Spinal cord (tissue), 10 donors: Measurements from ENCODE around the gene KIRREL3. TPM values are rescaled to one million over a fixed set of nuclear protein-coding genes. Genes with fewer than 3 reads are reported as not detected.

Experiments used
- DNase-seq, 6 donors: peaks; one replicate each; pipeline versions ENCODE4 v3.0.0 to v3.0.0-alpha.2; 2013 to 2015; ENCODE audit warnings: low spot score in 6 of 6, low read depth in 4 of 6
- H3K27ac ChIP-seq: one replicate; pipeline ENCODE4 v1.5.1; 2013; ENCODE audit warnings: low read depth, low read length, control low read depth
- H3K27me3 ChIP-seq: one replicate; pipeline ENCODE4 v1.6.1; 2013; ENCODE audit warnings: low read length; ENCODE audit not compliant: control insufficient read depth, insufficient read depth
- H3K36me3 ChIP-seq: one replicate; pipeline ENCODE4 v1.6.1; 2013; ENCODE audit warnings: low read length; ENCODE audit not compliant: control insufficient read depth, insufficient read depth
- H3K4me1 ChIP-seq: one replicate; pipeline ENCODE4 v1.6.1; 2013; ENCODE audit warnings: low read length; ENCODE audit not compliant: control insufficient read depth, insufficient read depth
- H3K4me3 ChIP-seq: one replicate; pipeline ENCODE4 v1.5.1; 2013; ENCODE audit warnings: low read depth, low read length, control low read depth
- H3K9me3 ChIP-seq: one replicate; pipeline ENCODE4 v1.6.1; 2013; ENCODE audit warnings: low read length; ENCODE audit not compliant: control insufficient read depth, insufficient read depth
- WGBS: methylation state at CpG from one replicate; pipeline ENCODE4 v1.1.5; 2013; ENCODE audit warnings: missing lambda C conversion rate; ENCODE audit not compliant: insufficient coverage; 5-methylcytosine and 5-hydroxymethylcytosine counted together
- polyA plus RNA-seq, 2 donors: library from polyadenylated mRNA; unstranded; fragments of 120-200 nt; gene quantifications; one replicate each; pipeline ENCODE4 v1.2.1, GENCODE V29; 2013; ENCODE audit not compliant: insufficient read length in 2 of 2
- total RNA-seq, 2 donors: library from RNA; depleted of rRNA in 1 of 2; stranded (reverse); fragments of 120-200 nt in 1 of 2; fragments of >200 nt in 1 of 2; gene quantifications; one replicate each; pipeline versions ENCODE4 v1.2.3 to v1.2.4, GENCODE V29; 2013 to 2014
- donor health status: healthy.

Gene KIRREL3
- total and polyA plus RNA-seq, 4 donors: 10.0 to 58.1 (median 31.7) TPM

DNA sequence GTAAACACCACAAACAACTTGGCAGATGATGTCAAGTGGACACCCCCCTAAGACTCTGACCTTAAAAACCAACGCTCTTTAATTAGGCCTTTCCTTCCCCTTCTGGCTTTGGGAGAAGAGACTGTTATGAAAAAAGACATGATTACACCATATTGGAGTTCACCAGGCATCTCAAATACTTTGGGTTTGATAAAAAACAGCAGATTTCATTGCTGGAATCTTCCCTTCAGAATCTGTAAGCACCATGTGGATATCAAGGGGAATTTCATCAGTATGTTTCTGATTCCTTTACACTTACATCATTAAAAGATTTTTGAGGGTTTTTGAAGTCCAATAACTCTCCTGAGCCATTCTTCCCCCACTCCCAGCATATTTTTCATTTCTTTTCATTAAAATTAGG is 85.6 kb downstream of the KIRREL3 start:
- no peak overlapping the region for H3K4me3 ChIP-seq
- no peak for DNase-seq
- no peaks in the 10 kb centered on the region for H3K9me3 ChIP-seq
- no peak overlapping the region for H3K27ac ChIP-seq
- no peaks in the 10 kb centered on the region for H3K27me3 ChIP-seq
- no peaks in the 10 kb centered on the region for H3K36me3 ChIP-seq
- H3K4me1 ChIP-seq: no peaks in the 10 kb centered on the region
- no CpG with 5 or more reads among the region's 1 CpG for WGBS

DNA sequence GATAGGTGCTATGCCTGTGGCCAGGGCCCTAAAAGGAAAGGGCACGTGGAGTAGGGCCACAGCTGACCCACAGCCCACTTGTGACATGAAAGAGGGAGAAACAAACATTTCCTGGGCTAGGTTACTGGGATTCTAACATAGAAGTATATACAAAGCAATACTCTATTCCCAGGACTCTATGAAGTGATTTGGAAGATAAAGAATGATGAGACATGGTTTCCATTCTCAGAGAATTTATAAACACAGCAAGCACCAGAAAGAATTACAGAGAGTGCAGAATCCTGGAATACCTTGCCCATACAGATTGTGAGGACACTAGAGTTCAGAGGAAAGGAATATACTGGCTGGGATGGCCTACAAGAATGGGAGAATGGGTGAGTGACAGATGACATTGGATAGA is 86.4 kb downstream of the KIRREL3 start:
- Histone ChIP-seq H3K9me3 (no peaks in the 10 kb centered on the region), H3K4me1 (no peaks in the 10 kb centered on the region), H3K4me3 (no peak overlapping the region), H3K27me3 (no peaks in the 10 kb centered on the region), H3K27ac (no peak overlapping the region), H3K36me3 (no peaks in the 10 kb centered on the region)
- no CpG with 5 or more reads among the region's 1 CpG for WGBS
- DNase-seq: no peak

DNA sequence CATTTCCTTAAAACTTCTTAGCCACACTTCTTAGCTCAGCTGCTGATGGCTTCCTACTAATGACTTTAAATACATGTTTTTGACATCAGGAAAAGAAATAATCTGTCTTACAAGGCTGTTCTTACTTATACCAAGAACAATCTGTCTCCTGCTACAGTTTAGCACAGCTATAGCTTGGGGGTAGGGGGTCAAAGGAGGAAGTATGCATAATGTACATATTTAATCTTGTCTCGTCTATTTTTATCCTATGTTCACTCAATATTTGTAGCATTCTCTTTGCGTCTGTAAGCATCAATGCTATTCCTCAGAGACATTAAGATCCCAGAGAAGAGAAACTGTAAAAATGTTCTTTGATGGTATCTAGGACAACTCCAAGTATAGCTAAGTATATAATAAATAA is 96.0 kb downstream of the KIRREL3 start:
- Histone ChIP-seq H3K9me3 (no peaks in the 10 kb centered on the region), H3K27me3 (no peaks in the 10 kb centered on the region), H3K36me3 (no peaks in the 10 kb centered on the region), H3K4me1 (no peaks in the 10 kb centered on the region), H3K27ac (no peak overlapping the region), H3K4me3 (no peak overlapping the region)
- no peak for DNase-seq
- WGBS: no CpG with 5 or more reads among the region's 2 CpGs

DNA sequence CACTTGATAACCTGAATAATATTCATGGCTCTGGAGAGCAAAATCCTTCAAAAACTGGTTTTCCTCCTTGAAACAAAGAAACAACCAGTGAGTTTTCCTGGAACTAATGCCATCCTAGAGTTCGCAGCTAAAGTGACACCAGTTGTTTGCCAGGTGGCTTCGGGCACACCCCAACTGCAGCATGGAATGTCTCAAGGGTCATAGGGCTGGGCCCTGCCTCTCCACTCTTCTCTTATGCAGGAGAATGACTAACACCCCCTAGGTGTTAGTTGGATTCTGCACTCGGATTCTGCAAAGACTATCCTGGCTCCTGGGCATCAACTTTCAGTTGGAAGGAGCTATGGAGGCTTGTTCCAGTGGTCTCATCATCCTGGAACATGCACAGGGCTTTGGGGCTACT is 98.8 kb downstream of the KIRREL3 start:
- Histone ChIP-seq H3K36me3 (no peaks in the 10 kb centered on the region), H3K27ac (no peak overlapping the region), H3K4me1 (no peaks in the 10 kb centered on the region), H3K27me3 (no peaks in the 10 kb centered on the region), H3K4me3 (no peak overlapping the region), H3K9me3 (no peaks in the 10 kb centered on the region)
- no peak for DNase-seq
- 83% methylated on average over 3 of the region's 3 CpGs for WGBS

- WGBS: no CpG with 5 or more reads among the region's 5 CpGs
- Histone ChIP-seq H3K4me3 (no peak overlapping the region), H3K27ac (peak overlapping the region; percentile 72)
These were observed 100.4 kb downstream of the KIRREL3 start for GRCh38 chr11:126899961-126900748.

GRCh38 chr11:126898802-126899201 is 101.8 kb downstream of the KIRREL3 start:
- Histone ChIP-seq H3K27me3 (no peaks in the 10 kb centered on the region), H3K9me3 (no peaks in the 10 kb centered on the region), H3K4me3 (no peak overlapping the region), H3K27ac (no peak overlapping the region), H3K36me3 (no peaks in the 10 kb centered on the region), H3K4me1 (peaks cover 5% of the 10 kb centered on the region)
- no peak for DNase-seq
- no CpG with 5 or more reads among the region's 3 CpGs for WGBS

More at GRCh38 chr11:126899961-126900748, 100.4 kb downstream of the KIRREL3 start:
- Histone ChIP-seq H3K9me3 (no peaks in the 10 kb centered on the region), H3K36me3 (no peaks in the 10 kb centered on the region), H3K27me3 (no peaks in the 10 kb centered on the region), H3K4me1 (no peaks in the 10 kb centered on the region)
- no peak for DNase-seq

- Histone ChIP-seq H3K27me3 (no peaks in the 10 kb centered on the region), H3K4me3 (no peak overlapping the region), H3K27ac (no peak overlapping the region), H3K9me3 (no peaks in the 10 kb centered on the region), H3K36me3 (no peaks in the 10 kb centered on the region), H3K4me1 (peaks cover 9% of the 10 kb centered on the region)
- DNase-seq: no peak
- no CpG with 5 or more reads among the region's 2 CpGs for WGBS
These were observed 103.1 kb downstream of the KIRREL3 start for GRCh38 chr11:126897430-126897829.

DNA sequence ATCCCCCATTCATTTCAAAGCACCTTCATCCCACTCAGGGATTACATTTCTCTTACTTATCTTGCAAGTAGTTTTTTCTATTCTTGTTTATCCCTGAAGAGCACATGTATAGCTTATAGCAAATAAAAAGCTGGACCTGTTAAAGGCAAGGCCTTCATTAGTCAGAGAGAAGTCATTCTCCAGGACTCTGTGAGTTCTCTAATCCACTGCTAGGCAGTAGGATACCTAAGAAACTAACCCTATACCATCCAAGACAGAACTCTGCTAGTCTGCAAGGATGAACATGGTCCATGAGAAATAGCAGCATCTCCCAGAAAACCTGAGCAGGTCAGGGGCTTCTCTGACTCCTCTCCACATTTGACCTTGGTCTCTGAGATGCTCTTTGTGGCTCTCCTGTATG is 104.5 kb downstream of the KIRREL3 start:
- Histone ChIP-seq H3K4me1 (peaks cover 20% of the 10 kb centered on the region), H3K4me3 (no peak overlapping the region), H3K27ac (no peak overlapping the region)

GRCh38 chr11:126893796-126894195 is 106.8 kb downstream of the KIRREL3 start:
- Histone ChIP-seq H3K27me3 (no peaks in the 10 kb centered on the region), H3K4me3 (no peak overlapping the region), H3K4me1 (peaks cover 28% of the 10 kb centered on the region), H3K9me3 (no peaks in the 10 kb centered on the region), H3K36me3 (no peaks in the 10 kb centered on the region), H3K27ac (no peak overlapping the region)
- peak in 1 of 6 donors; percentile 79 for DNase-seq
- 70% methylated on average over 2 of the region's 5 CpGs for WGBS

More for the DNA sequence above, 104.5 kb downstream of the KIRREL3 start:
- no peaks in the 10 kb centered on the region for H3K9me3 ChIP-seq
- H3K36me3 ChIP-seq: no peaks in the 10 kb centered on the region
- no peak for DNase-seq
- H3K27me3 ChIP-seq: no peaks in the 10 kb centered on the region

GRCh38 chr11:126892756-126893155 is 107.8 kb downstream of the KIRREL3 start:
- Histone ChIP-seq H3K4me1 (peaks cover 28% of the 10 kb centered on the region), H3K9me3 (no peaks in the 10 kb centered on the region), H3K4me3 (no peak overlapping the region), H3K27ac (no peak overlapping the region), H3K27me3 (no peaks in the 10 kb centered on the region), H3K36me3 (no peaks in the 10 kb centered on the region)
- WGBS: 43% methylated on average over 3 of the region's 9 CpGs
- peak in 2 of 6 donors; percentile 20 to 80 for DNase-seq
